Neuron (in vitro differentiated cells): ENCODE results near the gene COX7A2.

Source experiments
- H2AFZ ChIP-seq: one replicate; pipeline ENCODE4 v1.6.1; 2013; ENCODE audit warnings: low read depth, mild to moderate bottlenecking, inconsistent platforms, low read length, moderate library complexity
- H3K27me3 ChIP-seq: one replicate; pipeline ENCODE4 v1.6.1; 2013; ENCODE audit warnings: low read length; ENCODE audit not compliant: insufficient read depth
- H3K36me3 ChIP-seq: one replicate; pipeline ENCODE4 v1.6.1; 2013; ENCODE audit warnings: low read length; ENCODE audit not compliant: insufficient read depth
- H3K4me1 ChIP-seq: one replicate; pipeline ENCODE4 v1.6.1; 2013; ENCODE audit warnings: low read length; ENCODE audit not compliant: insufficient read depth
- H3K4me3 ChIP-seq: 2 replicates; pipeline ENCODE4 v1.5.1; 2013; ENCODE audit warnings: mild to moderate bottlenecking, low read length, moderate library complexity
- H3K9me3 ChIP-seq: one replicate; pipeline ENCODE4 v1.6.1; 2013; ENCODE audit warnings: low read length

The COX7A2 gene

DNA sequence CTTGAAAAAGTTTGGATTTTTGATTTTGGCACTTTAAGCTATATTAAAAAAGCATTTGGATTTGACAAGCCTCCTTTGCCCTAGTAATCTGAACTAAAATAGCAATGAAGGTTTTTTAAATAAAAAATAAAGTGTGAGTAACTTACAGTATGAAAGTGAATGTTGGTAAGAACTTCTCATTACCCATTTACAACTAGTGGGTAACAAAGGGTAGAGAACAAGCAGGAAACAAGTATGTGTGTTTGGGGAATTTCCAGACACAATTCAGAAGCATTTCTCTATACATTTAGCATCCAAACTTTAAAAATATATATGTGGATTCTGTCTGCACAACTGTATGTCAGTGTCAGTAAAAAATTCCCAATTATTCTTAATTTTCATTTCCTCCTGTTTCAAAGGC, 38.1 kb upstream of the COX7A2 start:
- Histone ChIP-seq H3K27me3 (no peaks in the 10 kb centered on the region), H3K4me1 (peaks cover 32% of the 10 kb centered on the region), H3K36me3 (no peaks in the 10 kb centered on the region), H3K9me3 (no peaks in the 10 kb centered on the region), H2AFZ (no peak overlapping the region), H3K4me3 (peak overlapping the region; percentile 30)

DNA sequence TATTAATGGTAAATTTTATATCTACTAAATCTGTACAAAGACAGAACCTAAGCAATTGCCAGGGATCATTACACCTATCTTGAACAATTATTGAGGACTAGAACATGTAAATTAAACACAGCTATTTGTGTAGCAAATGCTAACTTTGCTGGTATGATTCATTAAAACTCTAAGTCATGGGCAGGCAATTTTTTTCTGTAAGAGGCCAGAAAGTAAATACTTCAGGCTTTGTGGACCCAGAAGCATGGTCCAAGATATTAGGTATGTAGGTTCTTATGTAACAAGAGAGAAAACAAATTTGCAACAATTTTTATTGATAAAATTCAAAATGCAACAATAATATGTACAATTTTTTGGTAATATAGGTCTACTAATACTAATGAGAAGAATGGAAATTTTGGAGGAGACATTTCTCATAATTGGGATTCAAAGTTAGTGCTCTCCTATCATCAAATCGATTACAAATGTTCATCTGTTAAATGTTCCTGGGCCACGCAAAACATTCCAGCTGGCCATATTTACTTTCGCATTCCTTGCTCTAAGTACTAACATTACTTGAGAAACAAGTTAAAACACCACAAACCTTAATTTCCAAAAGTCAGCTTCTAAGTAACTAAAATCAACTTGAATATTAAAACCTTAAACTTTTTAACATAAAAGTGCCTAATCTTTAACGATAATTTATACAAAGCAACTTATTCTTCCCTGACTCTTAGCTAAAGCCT, 36.7 kb upstream of the COX7A2 start:
- Histone ChIP-seq H2AFZ (no peak overlapping the region), H3K36me3 (no peaks in the 10 kb centered on the region), H3K4me3 (no peak overlapping the region), H3K4me1 (peaks cover 37% of the 10 kb centered on the region), H3K9me3 (no peaks in the 10 kb centered on the region), H3K27me3 (no peaks in the 10 kb centered on the region)

DNA sequence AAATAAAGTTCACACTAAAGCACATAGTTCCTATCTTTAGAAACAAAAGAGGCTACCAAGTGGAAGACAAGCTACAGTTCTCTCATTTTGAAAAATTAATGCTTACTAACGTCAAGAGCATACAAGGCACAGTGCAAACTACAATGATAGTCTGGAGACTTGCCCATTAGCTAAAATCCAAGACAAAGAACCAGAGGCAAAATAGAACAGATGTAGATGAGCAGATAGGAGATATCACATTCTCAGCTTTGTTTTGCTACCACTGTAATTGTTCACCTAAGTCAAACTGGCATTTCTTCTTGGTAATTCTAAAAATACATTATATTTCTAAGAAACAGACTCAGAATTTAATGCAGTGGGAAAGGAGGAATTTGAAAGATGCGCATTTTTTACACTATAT, 35.8 kb upstream of the COX7A2 start:
- no peaks in the 10 kb centered on the region for H3K9me3 ChIP-seq
- H3K4me3 ChIP-seq, result no peak overlapping the region
- H3K27me3 ChIP-seq, result no peaks in the 10 kb centered on the region
- no peaks in the 10 kb centered on the region for H3K36me3 ChIP-seq
- peaks cover 37% of the 10 kb centered on the region for H3K4me1 ChIP-seq
- H2AFZ ChIP-seq, result no peak overlapping the region

DNA sequence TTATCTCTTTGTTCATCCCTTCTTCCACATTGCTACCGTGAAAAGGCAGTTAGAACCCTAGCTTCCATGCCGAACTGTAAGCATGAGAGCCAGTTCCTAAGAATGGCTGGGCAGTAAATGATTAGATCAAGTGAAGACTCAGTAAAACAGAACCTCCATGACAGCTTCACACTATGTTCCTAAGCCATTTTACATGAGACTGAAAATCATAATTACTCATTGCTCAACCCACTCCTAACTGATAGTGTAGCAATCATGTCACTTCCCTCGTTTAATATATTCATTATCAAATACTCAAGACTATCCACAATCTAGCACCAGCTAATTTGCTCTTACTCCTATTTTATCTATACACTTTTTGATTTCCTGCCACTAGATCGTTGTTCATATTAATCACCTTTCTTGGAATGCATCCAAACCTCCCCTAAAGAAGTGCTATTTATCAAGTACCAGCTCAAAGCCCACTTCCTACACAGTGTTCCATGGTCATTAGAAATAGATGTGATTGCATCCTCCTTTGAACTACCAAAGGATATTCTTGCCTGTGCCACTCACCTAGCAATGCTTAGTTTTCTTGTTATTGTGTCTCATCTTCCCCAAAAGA, 35.0 kb upstream of the COX7A2 start:
- Histone ChIP-seq H3K4me1 (peaks cover 34% of the 10 kb centered on the region), H2AFZ (no peak overlapping the region), H3K36me3 (peaks cover 4% of the 10 kb centered on the region), H3K27me3 (no peaks in the 10 kb centered on the region), H3K9me3 (no peaks in the 10 kb centered on the region), H3K4me3 (no peak overlapping the region)

DNA sequence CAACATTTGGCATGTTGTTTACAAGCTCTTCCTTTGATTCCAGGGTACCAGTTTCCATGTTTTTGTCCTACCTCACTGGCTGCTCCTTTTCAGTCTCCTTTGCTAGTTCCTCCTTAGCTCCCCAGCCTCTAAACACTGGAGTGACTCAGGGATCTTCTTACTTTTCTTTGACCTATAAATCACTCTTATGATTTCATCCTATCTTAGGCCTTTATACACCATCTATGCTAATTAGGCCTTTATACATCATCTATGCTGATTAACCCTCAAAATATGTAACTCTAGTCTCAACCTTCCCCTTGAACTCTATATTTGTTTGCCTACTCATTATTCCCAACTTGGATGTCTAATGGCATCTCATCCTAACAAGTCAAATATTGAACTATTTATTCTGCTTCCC, 31.5 kb upstream of the COX7A2 start:
- H3K4me3 ChIP-seq, result no peak overlapping the region
- no peak overlapping the region for H2AFZ ChIP-seq
- H3K9me3 ChIP-seq, result peaks cover 6% of the 10 kb centered on the region
- H3K4me1 ChIP-seq, result peaks cover 6% of the 10 kb centered on the region
- H3K27me3 ChIP-seq, result no peaks in the 10 kb centered on the region
- peaks cover 17% of the 10 kb centered on the region for H3K36me3 ChIP-seq

DNA sequence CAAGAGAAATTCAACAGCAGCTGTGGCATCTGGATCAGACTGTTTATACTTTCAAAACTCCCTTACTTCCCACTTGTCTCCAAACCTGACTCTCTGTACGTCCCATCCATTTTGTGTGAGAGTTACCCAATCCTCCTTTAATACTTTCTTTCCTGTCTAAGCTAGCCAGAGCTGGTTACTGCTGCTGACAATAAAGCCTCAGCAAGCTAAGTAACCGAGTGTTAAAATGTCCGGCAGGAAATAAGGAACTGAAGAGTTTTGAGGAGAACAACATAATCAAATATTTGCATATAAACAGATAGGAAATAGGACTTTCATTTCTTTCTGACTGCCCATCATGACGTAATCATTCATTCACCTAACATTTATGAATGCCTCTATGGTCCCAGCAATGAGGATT, 29.4 kb upstream of the COX7A2 start:
- Histone ChIP-seq H3K27me3 (no peaks in the 10 kb centered on the region), H3K4me1 (peaks cover 13% of the 10 kb centered on the region), H2AFZ (no peak overlapping the region), H3K36me3 (peaks cover 17% of the 10 kb centered on the region), H3K9me3 (peaks cover 6% of the 10 kb centered on the region), H3K4me3 (no peak overlapping the region)

DNA sequence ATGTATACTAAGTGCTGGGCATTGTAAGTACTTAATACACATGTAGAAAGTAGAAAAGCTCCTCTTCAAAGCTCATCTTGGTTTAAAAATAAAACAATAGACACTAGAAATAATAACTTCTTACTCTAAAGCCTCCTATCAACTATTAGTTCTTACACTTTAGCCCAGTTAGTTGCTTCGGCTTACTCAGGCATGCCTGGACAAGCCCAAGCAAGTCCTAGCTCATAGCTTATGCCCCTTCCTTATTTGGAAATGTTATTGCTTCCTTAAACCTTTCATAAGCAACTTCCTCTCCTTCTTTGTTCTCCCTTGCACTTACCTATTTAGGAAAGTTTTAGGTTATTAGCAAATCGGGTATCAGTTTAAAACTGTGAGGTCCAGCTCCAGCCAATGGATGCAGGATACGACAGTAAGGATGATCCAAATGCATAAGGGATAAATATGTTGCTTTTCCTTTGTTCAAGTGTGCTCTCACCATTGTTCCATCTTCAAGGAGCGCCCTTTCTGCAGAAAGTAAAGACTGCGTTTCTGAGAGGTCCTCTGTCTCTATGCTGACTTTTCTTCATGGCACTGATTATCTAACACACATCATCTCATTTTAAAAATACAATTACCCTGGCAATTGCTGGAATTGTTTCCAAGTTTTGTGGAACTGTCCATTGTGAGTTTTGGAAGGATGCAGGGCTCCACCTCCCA, 28.7 kb upstream of the COX7A2 start:
- peaks cover 16% of the 10 kb centered on the region for H3K4me1 ChIP-seq
- no peak overlapping the region for H3K4me3 ChIP-seq
- H3K36me3 ChIP-seq, result peaks cover 17% of the 10 kb centered on the region
- H3K9me3 ChIP-seq, result peaks cover 6% of the 10 kb centered on the region
- H2AFZ ChIP-seq, result no peak overlapping the region
- H3K27me3 ChIP-seq, result no peaks in the 10 kb centered on the region

DNA sequence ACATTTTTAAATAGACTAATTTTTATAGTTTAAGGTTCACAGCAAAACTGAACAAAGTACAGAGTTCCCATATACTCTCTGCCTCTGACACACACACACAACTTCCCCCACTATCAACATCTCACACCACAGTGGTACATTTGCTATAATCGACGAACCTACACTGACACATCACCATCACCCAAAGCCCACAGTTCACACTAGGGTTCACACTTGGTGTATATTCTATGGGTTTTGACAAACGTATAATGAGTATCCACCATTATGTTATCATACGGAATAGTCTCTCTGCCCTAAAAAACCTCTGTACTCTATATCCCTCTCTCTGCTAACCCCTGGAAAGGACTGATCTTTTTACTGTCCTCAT, 25.4 kb upstream of the COX7A2 start:
- H3K27me3 ChIP-seq, result no peaks in the 10 kb centered on the region
- H3K36me3 ChIP-seq, result peaks cover 24% of the 10 kb centered on the region
- peaks cover 10% of the 10 kb centered on the region for H3K4me1 ChIP-seq
- peaks cover 6% of the 10 kb centered on the region for H3K9me3 ChIP-seq
- H2AFZ ChIP-seq, result no peak overlapping the region
- H3K4me3 ChIP-seq, result no peak overlapping the region

DNA sequence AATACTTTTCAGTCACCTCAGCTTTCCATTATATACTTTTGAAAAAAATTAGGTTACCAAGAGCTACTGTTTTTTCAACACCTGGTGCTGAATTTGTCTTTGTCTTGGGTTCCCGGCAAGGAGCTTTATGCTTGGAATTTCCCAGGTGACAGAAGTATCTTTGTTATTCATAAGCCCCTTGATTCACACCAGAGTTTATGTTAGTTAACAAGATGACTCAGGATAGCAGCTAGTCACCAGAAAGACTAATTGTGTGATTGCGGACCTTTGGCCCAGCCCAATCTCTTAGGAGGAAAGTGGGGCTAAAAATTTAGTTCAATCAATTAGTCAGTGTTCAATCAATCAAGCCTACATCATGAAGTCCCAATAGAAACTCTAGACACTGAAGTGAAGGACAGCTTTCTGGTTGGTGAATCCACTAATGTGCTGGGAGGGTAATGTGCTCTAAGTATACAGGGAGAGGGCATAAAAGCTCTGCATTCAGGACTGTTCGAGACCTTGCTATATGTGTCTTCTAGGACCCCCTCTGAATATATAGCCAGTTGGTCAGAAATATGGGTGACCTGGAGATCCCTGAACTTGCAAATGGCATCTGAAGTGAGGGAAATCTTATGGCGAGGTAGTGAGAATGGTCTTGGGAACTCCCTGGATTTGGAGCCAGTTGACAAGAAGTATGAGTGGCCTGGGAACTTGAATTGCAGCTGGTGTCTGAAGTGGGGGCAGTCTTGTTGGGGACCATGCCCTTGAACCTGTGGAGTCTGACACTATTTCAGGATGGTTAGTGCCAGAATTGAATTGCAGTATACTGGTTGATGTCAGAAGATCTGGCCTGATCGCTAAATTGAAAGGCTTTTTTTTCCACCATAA, 24.8 kb upstream of the COX7A2 start:
- Histone ChIP-seq H3K36me3 (peaks cover 22% of the 10 kb centered on the region), H2AFZ (no peak overlapping the region), H3K4me1 (peaks cover 10% of the 10 kb centered on the region), H3K9me3 (peaks cover 6% of the 10 kb centered on the region), H3K27me3 (no peaks in the 10 kb centered on the region), H3K4me3 (no peak overlapping the region)

DNA sequence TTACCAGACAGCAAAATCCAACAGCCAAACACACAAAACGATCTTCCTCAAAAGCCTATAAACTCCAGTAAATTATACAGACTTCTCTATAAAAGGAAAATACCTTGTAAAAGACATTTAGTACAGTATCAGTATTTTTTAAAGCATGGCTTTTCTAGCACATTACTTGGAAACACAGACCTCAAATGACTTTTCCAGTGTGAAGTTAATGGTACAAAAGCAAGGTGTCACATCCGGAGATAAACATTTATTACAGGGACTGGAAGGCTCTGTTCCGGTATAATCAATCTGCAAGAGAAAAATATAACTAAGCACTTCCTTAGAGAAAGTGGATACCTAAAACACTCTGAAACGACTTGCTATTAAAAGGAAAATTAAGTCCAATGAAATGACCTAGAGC, 23.9 kb upstream of the COX7A2 start:
- Histone ChIP-seq H3K27me3 (no peaks in the 10 kb centered on the region), H3K4me3 (no peak overlapping the region), H3K36me3 (peaks cover 26% of the 10 kb centered on the region), H3K9me3 (peaks cover 2% of the 10 kb centered on the region), H2AFZ (no peak overlapping the region), H3K4me1 (peaks cover 10% of the 10 kb centered on the region)

DNA sequence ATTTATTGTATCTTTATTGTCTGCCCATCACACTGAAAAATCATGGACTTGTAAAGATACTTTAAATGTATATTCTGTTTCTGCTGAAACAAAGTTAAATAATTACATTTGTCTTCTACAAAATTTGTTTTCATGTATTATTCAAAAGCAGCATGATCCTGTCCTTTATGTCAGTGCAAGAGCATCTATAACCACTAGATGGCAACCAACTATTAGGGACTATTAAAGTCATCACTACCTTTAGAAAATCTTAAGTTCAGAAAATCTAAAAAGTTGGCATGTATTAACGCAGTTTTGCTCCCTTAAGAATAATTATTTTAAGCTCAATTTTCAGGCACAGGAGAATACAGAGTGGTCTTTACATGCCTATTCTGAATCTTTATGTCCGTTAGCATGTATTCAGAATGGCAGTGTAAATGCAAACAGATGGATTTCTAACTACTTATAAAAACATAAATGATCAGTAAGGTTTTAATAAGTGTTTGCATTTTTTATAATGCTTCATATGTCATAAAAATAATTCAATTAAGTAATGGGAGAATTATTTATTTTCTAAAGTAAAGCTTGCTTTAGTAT, 23.2 kb upstream of the COX7A2 start:
- peaks cover 10% of the 10 kb centered on the region for H3K4me1 ChIP-seq

DNA sequence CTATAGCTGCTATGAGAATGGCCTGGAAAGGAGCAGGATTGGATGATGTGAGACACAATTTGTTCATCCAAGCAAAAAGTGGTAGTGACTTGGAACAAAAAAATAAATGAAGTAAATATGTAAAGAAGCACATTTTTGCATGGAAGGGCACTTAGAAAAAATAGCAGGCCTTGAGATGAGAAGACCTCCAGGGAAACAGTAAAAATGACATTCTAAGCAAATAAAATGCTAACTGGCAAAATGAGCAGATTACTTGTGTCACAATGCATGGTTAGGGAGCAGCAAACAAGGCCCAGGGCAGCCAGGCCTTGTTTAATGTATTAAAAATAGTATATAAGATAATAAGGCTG, 19.8 kb upstream of the COX7A2 start:
- H3K27me3 ChIP-seq, result no peaks in the 10 kb centered on the region
- no peaks in the 10 kb centered on the region for H3K9me3 ChIP-seq
- peaks cover 7% of the 10 kb centered on the region for H3K4me1 ChIP-seq
- H3K36me3 ChIP-seq, result peaks cover 42% of the 10 kb centered on the region
- no peak overlapping the region for H2AFZ ChIP-seq
- no peak overlapping the region for H3K4me3 ChIP-seq

More for the DNA sequence above, 23.2 kb upstream of the COX7A2 start:
- no peaks in the 10 kb centered on the region for H3K27me3 ChIP-seq
- H3K9me3 ChIP-seq, result peaks cover 1% of the 10 kb centered on the region
- peaks cover 25% of the 10 kb centered on the region for H3K36me3 ChIP-seq
- H2AFZ ChIP-seq, result no peak overlapping the region
- no peak overlapping the region for H3K4me3 ChIP-seq
